LHCN-M2 (cell line): ENCODE measurements around the gene TAL1. TPM values are rescaled to one million over a fixed set of nuclear protein-coding genes. Genes with fewer than 3 reads are reported as not detected.

Experiments
- DNase-seq: peaks from one replicate; pipeline ENCODE4 v3.0.0-alpha.2; 2012; ENCODE audit warnings: low read depth
- total RNA-seq: library from RNA; depleted of rRNA; stranded (reverse); fragments of >200 nt; gene quantifications from 2 replicates; pipeline ENCODE4 v1.2.3, GENCODE V29; 2014

TAL1 gene
- total RNA-seq, 1 experiment from 2014 or later = not detected

DNA sequence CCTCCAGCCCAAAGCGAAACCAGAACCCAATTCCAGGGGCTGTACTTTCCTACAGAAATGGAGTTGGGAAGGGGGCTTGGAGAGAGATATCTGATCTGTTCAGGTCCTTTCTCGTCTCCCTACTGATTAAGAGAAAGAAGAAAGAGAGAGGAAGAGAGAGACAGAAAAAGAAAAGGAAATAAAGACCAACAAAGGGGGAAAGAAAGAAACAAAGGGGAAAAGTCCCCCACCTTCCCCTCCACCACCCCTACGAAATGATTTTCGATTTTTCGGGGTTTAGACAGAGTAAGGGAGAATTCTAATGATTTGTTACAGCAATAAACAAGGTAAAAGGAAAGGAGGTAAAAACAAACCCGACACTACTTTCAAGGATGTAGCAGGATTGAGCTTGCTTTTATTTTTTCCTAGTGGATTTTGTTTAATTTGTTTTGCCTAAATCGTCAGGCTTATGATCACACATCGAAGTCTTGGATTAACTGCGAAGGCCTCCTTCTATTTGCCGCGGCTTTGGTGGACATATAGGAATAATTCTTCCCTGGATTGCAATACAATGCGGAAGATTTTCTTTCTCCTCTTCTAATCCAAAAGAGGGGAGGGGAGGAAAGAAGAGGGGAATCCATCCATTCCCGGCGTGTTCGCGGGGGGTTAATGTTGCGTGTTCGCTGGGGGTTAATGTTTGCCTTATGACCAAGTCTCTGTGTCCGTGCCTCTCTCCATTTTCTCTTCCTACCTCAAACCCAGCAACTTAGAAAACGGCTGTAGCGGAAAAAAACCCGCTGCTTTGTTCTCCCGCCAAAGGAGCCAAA, 1.9 kb downstream of the TAL1 start:
- no peak for DNase-seq

DNA sequence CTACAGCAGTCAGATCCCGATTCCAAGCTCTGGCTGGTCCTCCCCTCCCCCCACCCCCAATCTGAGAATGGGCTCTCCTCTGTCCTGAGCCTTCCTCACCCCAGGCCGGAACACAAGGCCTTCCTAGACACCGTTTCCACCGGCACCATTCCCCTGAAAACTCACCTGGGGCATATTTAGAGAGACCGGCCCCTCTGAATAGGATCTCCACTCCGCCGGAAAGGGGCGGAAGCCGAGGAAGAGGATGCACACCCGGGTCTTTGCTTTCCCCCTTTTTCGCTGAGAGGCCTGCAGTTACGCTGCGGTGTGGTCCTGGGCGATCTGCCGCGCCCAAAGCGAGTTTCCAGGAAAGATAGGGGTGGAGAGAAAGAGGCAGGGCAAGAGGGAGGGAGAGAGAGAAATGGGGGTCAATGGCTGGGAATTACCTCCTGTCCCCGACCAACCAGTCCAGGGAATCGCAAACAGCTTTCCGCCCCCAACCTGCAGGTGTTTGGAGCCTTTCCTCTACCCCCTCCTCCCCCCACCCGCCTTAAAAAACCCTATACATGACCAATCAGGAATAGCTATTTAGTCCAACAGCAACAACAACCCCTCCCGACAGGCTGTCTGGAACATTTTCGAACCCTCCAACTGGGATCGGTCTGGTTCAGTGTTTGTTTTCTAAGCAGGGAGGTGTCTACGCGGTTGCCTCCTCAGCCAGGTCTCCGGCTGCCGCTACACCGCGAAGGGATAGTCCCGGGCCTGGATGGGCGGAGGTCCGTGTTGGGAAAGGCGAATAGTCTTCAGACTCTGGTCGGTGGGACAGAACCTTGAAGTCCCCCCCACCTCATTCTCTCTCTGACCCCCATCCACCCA, 2.8 kb downstream of the TAL1 start:
- DNase-seq = no peak

DNA sequence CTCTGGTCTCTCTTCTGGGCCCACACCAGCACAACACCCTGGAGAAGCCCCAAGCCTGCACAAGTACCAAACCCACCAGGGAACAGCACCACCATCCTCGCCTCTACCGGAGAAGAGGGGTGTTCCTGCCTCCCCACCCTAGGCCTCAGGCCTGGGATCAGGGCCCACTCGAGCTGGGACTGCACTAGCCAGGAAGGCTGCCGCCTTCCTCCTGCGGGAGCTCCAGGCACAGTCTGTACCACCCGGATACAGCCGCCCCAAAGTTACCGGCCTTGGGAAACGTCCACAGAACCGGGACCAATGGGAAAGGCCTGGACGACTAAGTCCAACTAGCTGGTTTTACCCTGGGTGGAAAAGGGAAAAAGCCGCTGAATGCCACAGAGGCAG, 3.4 kb downstream of the TAL1 start:
- DNase-seq = no peak

DNA sequence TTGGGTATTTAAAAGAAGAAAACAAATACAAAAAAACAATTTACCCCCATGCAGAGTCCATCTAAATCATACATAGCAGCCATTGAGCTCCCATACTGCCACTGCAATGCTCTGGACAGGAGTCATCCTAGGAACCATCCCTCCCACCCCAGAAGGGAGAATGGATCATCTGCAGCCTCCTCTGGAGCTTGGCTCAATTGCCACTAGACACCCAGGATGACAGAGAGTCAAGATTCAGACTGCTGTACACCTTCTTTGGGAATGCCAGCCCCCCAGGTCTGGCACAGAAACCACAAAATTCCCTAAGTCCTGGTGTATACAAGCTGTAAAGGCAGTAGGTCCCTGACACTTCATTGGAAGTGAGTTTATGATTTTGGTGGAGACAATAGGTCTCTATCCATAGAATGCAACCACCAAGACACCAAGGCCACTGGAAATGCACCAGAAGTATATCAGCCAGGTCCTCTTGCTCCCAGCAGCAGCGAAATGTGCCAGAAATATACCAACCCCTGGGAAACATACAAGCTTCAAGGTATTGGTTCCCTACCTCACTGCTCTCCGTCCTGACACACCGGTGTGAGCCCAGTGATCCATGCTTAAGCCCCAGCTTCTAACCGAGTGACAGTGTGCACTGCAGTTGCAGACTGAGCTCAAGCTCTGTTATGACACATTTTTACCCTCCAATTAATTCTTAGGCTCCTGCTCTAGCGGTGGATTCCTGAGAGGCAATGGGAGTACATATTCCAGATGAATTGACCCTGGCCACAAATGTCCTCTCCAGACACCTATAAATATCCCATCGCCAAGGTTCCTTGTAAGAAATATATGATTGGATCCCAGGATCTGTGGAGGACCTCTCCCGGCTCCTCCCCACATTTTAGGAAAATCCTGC, 4.4 kb downstream of the TAL1 start:
- DNase-seq = no peak

DNA sequence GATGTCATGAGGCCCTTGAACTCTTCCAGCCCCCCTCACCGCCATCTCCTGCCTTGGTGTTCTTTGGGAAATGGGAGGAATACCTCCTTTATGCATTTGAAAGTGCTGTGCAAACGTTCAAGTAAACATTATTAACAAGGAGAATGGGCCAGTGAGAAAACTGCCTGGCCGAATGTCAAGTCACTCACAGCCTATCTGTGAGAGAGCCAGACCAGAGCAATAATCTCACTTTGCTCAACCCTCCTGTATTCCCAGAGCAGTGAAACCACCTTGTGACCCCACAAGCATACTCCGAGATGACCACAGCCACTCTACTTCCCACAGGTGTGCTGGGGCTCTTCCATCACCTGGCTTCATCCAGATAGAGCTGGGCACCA, 5.2 kb downstream of the TAL1 start:
- DNase-seq = no peak

DNA sequence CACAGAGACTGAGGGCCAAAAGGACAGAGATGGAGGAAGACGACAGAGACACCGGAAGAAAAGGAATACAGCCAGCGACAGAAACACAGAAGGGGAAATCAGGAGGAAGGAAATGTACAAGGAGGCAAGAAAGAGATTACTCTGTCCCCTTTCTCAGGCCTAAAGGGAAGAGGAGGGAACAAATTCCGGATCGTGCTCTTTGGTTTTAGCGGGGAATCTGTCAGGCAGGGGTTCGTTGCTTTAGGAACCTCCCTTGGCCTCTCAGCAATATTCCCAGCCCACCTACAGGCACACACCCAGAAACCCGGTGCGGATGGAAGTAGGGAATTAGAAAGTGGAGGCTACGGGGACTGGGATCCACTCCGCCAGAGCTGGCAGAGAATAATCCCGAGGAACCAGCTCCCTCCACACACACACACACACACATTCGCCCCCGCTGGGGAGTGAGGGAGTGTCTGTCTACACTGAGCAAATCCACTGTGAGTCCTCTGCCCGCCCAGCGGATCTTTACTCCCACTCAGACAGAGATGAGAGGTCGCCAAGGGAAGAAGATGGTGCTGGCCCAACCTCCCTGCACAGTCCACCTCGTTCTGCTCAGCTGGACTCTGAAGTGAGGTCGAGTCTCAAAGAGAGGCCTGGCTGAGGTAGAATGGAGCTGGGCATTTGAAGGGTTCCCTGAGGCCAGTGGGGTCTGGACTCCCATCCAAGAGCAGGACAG, 5.7 kb downstream of the TAL1 start:
- no peak for DNase-seq

DNA sequence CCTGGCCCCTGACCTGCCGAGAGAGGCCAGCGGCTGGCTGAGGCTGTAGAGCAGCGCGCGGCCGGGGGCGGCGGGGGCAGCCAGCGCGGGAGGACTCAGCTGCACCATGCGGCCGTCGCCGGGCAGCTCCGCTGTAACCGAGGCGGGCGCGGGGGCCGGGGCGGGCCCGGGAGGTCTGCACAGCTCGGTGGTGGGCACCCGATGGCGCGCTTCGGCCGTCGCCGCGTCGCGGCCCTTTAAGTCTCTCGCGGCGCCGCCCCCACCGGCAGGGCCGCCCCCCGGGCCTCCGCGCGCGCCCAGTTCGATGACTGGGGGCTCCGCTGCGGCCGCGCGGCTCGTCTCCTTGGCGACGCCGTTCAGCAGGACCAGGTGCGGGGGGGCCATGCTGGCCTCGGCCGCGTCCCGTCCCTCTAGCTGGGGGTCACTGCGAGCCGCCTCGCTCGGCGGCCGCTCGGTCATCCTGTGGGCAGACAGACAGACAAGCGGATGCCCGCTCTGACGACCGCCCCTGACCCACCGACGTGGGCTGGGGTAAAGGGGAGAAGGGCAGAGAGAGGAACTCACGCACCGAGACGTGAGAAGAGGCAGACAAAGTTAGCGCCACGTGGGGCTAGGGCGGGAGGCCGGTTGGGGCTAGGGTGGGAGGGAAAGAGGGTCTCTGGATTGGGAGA, 6.5 kb downstream of the TAL1 start:
- DNase-seq = no peak

DNA sequence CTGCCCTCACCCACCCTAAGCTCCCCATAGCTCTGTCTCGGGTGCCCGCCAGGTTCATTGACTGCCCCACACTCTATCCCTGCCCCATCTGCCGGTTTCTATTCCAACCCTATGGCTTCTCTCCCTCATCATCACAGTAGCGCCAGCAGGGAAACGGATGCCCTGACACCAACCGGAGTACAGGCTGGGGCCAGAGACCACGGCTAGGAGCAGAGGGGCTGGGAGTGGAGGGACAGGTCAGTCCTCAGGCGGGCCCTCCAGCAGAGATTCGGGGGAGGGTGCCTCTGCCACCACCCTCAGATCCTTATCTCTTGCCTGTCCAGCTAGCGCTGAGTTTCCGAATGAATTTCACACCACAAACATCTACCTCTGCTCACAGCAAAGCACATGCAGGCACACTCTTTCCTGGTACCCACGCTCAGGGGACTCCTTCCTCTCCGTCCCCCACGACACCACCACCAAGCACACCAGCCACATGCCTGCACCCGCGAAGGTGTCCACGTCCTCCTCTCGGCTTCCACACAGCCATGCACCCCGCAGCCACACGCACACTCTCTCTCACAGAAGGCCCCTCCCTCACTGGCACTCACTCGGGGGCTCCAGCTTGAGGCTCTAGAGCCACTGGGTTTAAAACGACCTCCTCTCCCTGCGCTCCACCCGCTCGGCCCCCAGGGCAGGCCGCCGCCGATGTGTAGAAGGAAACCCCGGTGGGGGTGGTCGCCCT, 7.2 kb downstream of the TAL1 start:
- no peak for DNase-seq

DNA sequence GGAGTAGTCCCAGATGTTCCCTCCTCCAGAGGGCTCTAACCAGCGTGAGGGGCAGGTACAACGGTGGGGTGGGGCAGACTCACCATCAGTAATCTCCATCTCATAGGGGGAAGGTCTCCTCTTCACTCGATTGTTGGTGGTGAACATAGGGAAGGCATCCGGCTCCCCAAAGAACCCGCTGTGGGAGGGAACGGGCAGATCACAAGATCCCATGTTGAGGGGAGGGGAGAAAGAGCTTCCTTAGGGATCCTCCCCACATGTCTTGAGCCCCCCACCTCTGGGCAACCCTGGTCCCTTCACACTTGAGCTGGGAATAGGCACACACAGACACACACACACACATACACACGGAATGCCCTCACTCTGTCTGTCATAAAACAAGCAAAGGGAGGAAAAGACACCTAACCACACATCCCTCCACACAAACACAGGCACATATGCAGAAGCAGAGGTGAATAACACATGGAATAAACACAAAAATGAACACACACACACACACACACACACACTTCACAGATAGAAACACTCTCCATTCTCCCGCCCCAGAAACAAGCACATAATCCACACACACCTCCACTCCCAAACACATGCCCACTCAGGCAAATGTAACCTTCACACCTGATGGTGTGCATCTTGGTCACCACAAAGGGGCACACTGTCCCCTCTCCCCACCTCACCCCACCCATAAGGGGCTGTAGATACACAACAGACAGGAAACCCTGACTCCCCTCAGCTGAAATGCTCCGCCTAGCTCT, 7.9 kb downstream of the TAL1 start:
- no peak for DNase-seq

DNA sequence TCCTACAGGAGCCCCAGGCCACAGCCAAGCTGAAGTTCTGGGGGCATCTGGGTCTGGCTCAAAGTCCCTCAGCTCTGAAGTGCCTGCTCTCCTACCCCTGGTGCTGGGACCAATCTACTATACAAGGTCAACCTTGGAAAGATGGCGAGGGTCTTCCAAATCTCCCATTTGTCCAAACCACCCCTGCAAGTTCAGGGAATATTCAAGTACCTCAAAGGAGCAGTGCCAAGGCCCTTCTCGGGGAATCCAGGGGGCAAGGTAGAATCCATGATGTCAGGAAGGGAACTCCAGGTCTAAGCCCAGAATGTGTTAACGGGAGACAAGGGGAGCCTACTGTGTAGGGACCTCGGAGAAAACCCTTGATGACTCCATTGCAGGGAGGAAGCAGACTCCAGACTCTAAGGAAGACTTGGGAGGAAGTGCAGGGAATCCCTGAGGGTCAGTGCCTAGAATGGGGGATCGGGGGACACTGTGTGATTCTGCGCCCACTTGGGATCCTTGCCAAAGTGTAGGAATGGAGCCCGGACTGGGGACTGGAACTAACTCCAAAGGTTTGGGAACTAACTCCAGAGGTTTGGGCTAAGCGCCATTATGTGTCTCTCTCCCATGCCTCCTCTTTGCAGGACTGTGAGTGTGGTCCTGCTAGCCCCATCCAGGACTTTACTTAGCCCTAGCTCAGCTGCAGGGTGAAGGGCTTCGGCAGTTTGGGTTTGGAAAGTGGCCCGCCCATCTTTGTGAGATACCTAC, 8.7 kb downstream of the TAL1 start:
- no peak for DNase-seq

DNA sequence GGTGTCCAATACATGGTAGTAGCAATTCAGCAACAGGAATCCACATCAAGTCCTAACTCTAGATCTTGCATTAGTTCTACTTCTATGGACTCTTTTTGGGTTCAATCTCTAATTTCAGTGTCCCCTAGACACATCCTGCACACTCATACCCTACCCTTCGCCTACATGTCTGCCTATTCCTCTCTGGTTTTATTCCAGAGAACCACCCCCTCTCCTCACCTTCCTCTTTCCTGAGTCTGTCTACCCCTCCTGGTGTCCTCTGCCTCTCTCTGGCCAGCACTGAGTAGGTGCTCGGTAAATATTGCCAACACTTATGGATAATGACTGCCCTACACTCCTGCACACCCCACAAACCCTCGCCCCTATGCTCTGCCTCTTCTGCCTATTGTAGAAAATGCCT, 9.5 kb downstream of the TAL1 start:
- DNase-seq = no peak

DNA sequence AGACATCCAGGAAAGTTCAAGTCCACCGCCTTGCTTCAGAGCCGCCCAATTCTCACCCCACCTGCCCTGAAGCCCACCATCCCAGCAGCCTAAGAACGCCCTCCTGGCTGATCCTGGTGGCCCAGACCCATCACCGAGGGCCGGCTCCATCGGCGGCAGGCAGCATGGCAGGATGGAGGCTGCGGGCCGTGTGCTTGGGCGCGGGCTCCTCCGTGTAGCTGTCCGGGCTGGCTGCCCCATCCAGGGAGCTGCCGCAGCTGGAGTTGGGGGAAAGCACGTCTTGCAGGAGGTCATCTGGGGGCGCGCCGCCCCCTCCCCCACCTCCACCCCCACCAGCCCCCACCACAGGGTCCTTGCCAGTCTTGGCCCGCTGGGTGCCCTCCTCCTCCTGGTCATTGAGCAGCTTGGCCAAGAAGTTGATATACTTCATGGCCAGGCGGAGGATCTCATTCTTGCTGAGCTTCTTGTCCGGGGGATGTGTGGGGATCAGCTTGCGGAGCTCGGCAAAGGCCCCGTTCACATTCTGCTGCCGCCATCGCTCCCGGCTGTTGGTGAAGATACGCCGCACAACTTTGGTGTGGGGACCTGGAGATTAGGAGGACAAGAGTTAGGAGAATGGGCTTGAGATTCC, 12.3 kb downstream of the TAL1 start:
- no peak for DNase-seq

DNA sequence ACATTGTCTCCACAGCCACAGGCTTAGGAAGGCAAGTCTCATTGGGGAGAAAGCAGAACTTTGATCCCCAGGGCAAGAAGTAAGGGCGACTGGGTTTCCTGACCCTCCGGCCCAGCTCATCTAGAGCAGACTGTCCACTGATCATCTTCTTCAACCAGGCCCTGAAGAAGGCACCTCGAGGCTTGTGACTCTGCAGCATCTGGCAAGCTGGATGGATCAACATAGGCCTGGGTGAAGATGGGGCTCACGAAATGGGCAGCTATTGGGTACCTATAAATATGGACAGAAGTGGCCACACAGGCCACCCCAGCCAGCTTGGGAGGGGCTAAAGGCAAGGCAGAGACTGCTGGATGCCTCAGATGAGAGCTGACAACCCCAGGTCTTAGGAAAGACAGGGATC, 13.0 kb downstream of the TAL1 start:
- no peak for DNase-seq

DNA sequence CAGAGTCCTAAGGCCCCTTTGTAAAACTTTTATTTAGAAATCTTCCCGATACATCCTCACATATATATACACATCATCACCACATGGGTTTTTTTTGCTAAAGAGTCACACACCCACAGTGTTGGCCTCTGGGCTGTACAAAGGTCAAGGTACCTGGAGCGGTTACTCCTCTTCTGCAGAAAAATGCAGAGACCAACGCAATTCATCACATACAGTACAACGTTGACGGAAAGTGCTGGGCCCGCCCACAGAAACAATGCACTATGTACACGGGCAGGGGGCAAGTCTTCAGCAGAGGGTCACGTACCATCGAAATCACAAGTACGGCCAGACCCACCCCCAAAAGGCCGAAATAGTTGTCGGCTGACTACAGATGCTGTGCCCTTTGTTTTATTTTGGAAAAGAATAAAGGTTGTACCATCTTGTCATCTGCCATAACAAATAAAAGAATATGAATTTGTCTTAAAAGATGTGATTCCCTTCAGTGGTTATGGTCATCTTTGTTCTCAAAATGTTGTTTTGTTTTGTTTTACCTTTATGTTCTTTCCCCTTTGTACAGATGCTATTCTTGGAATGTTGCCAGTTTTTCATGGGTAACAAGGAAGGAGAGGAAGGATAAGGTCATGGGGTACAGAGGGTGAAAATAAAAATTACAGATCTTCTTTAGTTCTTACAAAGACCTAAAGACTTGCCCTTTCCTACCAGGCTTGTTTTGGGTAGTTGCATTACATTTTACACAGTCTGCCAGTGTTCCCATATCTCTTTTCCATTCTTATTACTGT, 15.6 kb downstream of the TAL1 start:
- DNase-seq = no peak

DNA sequence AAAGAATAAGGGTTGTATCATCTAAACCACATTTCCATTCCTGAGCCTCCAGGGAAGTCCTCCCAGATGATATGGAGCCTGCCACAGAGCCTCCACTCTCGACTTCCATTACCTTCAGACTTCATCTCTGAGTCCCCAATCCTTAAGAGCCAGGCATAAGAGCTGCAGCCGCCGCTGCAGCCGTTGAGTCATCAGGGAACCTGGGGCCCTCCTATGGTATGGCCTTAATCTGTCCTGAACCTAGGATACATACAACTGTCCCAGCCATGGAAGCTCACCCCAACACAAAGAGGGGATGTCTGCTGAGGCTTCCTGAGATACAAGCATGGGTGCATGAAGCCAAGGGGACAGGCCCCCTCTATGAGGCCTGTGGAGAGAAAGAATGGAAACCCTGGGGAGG, 16.3 kb downstream of the TAL1 start:
- no peak for DNase-seq

DNA sequence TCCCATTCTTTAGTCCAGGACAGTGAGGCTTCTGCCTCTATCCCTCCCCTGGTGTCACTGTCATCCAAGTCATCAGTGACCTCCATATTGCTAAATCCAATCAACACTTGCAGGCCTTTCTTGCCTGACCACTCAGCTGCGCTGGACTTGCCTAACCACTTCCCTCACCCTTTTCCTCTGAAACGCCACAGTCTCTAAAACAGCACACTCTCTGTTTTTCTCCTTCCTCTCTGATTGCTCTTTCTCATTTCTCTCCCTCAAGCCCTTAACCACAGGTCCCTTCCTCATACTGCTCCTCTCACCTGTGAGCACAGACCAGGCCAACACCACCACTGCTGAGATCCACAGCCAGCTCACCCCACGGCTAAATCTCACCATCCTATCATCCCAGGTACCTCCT, 17.5 kb downstream of the TAL1 start:
- no peak for DNase-seq

DNA sequence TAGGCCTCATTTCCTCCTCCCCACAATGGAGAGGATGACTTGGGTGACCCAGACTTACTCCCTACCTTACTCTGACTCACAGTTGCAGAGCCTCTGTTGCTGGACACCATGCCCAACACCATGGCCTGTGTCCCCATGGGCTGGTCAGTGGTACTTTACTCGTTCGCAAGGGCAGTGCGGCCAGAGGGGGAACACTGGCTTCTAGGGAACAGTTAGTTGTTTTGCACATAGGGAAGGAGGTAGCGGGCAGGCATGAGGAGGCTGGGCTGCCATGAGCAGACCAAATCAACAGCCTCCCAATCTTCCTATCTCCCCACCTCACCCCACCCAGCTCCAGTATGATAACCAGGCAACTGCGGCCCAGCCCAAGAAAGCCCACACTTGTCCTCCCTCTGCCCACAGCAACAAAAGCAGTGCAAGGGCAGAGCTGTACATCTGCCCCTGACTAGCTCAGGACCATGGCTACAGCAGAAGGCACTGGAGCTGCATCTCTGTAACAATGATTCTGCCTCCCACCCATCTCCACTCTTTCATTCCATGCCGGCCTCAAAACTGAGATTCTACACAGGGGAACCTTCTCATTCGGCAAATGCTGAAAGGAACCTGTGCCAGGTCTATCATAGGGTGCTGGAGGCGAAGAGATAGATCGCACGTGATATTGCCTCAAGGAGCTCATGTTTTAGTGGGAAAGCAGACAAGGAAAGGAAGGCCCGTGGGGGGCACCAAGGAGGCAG, 18.6 kb downstream of the TAL1 start:
- no peak for DNase-seq
